ENCODE measurements around the gene ITGAD.
A peak's percentile ranks its signal among the peaks of the same experiment; 100 is the strongest.

Gene ITGAD

GRCh38 chr16:31386157-31386984 lies 6.8 kb upstream of the ITGAD start:
- Histone ChIP-seq H3K4me1 (ENCODE audit: control insufficient read depth, insufficient read depth, low read length, unreplicated experiment) (peaks cover 9% of the 10 kb centered on the region), H3K4me3 (ENCODE audit: low read depth, low read length) (no peak overlapping the region), H3K79me2 (ENCODE audit: control insufficient read depth, insufficient read depth, low read length, unreplicated experiment) (no peaks in the 10 kb centered on the region), H3K36me3 (ENCODE audit: insufficient read depth, low read length) (no peaks in the 10 kb centered on the region), H2AFZ (ENCODE audit: low read length, unreplicated experiment) (no peak overlapping the region), H3K27ac (ENCODE audit: low read depth, low read length) (peak overlapping the region; percentile 43; the same call in 1 of the 2 replicates), H3K27me3 (ENCODE audit: insufficient read depth, low read length) (peaks cover 29% of the 10 kb centered on the region)

GRCh38 chr16:31388535-31388934 lies 4.6 kb upstream of the ITGAD start:
- Histone ChIP-seq H2AFZ (ENCODE audit: low read length, unreplicated experiment) (no peak overlapping the region), H3K79me2 (ENCODE audit: control insufficient read depth, insufficient read depth, low read length, unreplicated experiment) (no peaks in the 10 kb centered on the region), H3K27ac (ENCODE audit: low read depth, low read length) (no peak overlapping the region), H3K36me3 (ENCODE audit: insufficient read depth, low read length) (no peaks in the 10 kb centered on the region), H3K4me1 (ENCODE audit: control insufficient read depth, insufficient read depth, low read length, unreplicated experiment) (peaks cover 14% of the 10 kb centered on the region), H3K4me3 (ENCODE audit: low read depth, low read length) (no peak overlapping the region), H3K27me3 (ENCODE audit: insufficient read depth, low read length) (peaks cover 26% of the 10 kb centered on the region)

- H3K27ac ChIP-seq (ENCODE audit: low read depth, low read length): no peak overlapping the region
- no peaks in the 10 kb centered on the region for H3K79me2 ChIP-seq (ENCODE audit: control insufficient read depth, insufficient read depth, low read length, unreplicated experiment)
- no peaks in the 10 kb centered on the region for H3K36me3 ChIP-seq (ENCODE audit: insufficient read depth, low read length)
- H3K4me3 ChIP-seq (ENCODE audit: low read depth, low read length): no peak overlapping the region
- H2AFZ ChIP-seq (ENCODE audit: low read length, unreplicated experiment): no peak overlapping the region
- peaks cover 26% of the 10 kb centered on the region for H3K27me3 ChIP-seq (ENCODE audit: insufficient read depth, low read length)
- H3K4me1 ChIP-seq (ENCODE audit: control insufficient read depth, insufficient read depth, low read length, unreplicated experiment): peaks cover 14% of the 10 kb centered on the region
Measured at GRCh38 chr16:31390504-31391041, 2.6 kb upstream of the ITGAD start.

GRCh38 chr16:31395647-31396046 lies 2.5 kb downstream of the ITGAD start:
- no peak overlapping the region for H3K27ac ChIP-seq (ENCODE audit: low read depth, low read length)
- H3K4me3 ChIP-seq (ENCODE audit: low read depth, low read length): no peak overlapping the region
- H2AFZ ChIP-seq (ENCODE audit: low read length, unreplicated experiment): no peak overlapping the region
- peaks cover 15% of the 10 kb centered on the region; the same call in 1 of the 2 replicates for H3K36me3 ChIP-seq (ENCODE audit: insufficient read depth, low read length)
- peaks cover 5% of the 10 kb centered on the region for H3K4me1 ChIP-seq (ENCODE audit: control insufficient read depth, insufficient read depth, low read length, unreplicated experiment)
- H3K79me2 ChIP-seq (ENCODE audit: control insufficient read depth, insufficient read depth, low read length, unreplicated experiment): no peaks in the 10 kb centered on the region
- 0 out of 2 replicates have a peak, but pooled peaks cover 4% of the 10 kb centered on the region for H3K27me3 ChIP-seq (ENCODE audit: insufficient read depth, low read length)

GRCh38 chr16:31397096-31397660 lies 4.0 kb downstream of the ITGAD start:
- Histone ChIP-seq H2AFZ (ENCODE audit: low read length, unreplicated experiment) (no peak overlapping the region), H3K79me2 (ENCODE audit: control insufficient read depth, insufficient read depth, low read length, unreplicated experiment) (no peaks in the 10 kb centered on the region), H3K27ac (ENCODE audit: low read depth, low read length) (no peak overlapping the region), H3K36me3 (ENCODE audit: insufficient read depth, low read length) (peaks cover 24% of the 10 kb centered on the region), H3K27me3 (ENCODE audit: insufficient read depth, low read length) (0 out of 2 replicates have a peak, but pooled peaks cover 4% of the 10 kb centered on the region), H3K4me1 (ENCODE audit: control insufficient read depth, insufficient read depth, low read length, unreplicated experiment) (peaks cover 5% of the 10 kb centered on the region), H3K4me3 (ENCODE audit: low read depth, low read length) (no peak overlapping the region)

- Histone ChIP-seq H2AFZ (ENCODE audit: low read length, unreplicated experiment) (no peak overlapping the region), H3K27me3 (ENCODE audit: insufficient read depth, low read length) (0 out of 2 replicates have a peak, but pooled peaks cover 4% of the 10 kb centered on the region), H3K4me3 (ENCODE audit: low read depth, low read length) (no peak overlapping the region), H3K79me2 (ENCODE audit: control insufficient read depth, insufficient read depth, low read length, unreplicated experiment) (no peaks in the 10 kb centered on the region), H3K4me1 (ENCODE audit: control insufficient read depth, insufficient read depth, low read length, unreplicated experiment) (peaks cover 9% of the 10 kb centered on the region), H3K27ac (ENCODE audit: low read depth, low read length) (no peak overlapping the region), H3K36me3 (ENCODE audit: insufficient read depth, low read length) (peaks cover 24% of the 10 kb centered on the region)
Measured at GRCh38 chr16:31397701-31398100, 4.6 kb downstream of the ITGAD start.

GRCh38 chr16:31400191-31400590 lies 7.1 kb downstream of the ITGAD start:
- Histone ChIP-seq H3K36me3 (ENCODE audit: insufficient read depth, low read length) (peaks cover 24% of the 10 kb centered on the region), H2AFZ (ENCODE audit: low read length, unreplicated experiment) (no peak overlapping the region), H3K4me1 (ENCODE audit: control insufficient read depth, insufficient read depth, low read length, unreplicated experiment) (peaks cover 13% of the 10 kb centered on the region), H3K27me3 (ENCODE audit: insufficient read depth, low read length) (no peaks in the 10 kb centered on the region), H3K27ac (ENCODE audit: low read depth, low read length) (no peak overlapping the region), H3K4me3 (ENCODE audit: low read depth, low read length) (no peak overlapping the region), H3K79me2 (ENCODE audit: control insufficient read depth, insufficient read depth, low read length, unreplicated experiment) (peaks cover 16% of the 10 kb centered on the region)

- Histone ChIP-seq H2AFZ (ENCODE audit: low read length, unreplicated experiment) (no peak overlapping the region), H3K27me3 (ENCODE audit: insufficient read depth, low read length) (no peaks in the 10 kb centered on the region), H3K4me3 (ENCODE audit: low read depth, low read length) (no peak overlapping the region), H3K36me3 (ENCODE audit: insufficient read depth, low read length) (peaks cover 24% of the 10 kb centered on the region), H3K27ac (ENCODE audit: low read depth, low read length) (no peak overlapping the region), H3K79me2 (ENCODE audit: control insufficient read depth, insufficient read depth, low read length, unreplicated experiment) (peaks cover 16% of the 10 kb centered on the region), H3K4me1 (ENCODE audit: control insufficient read depth, insufficient read depth, low read length, unreplicated experiment) (peaks cover 13% of the 10 kb centered on the region)
Measured at GRCh38 chr16:31401436-31401835, 8.3 kb downstream of the ITGAD start.

GRCh38 chr16:31402687-31403086 lies 9.6 kb downstream of the ITGAD start:
- H3K27me3 ChIP-seq (ENCODE audit: insufficient read depth, low read length): no peaks in the 10 kb centered on the region
- H2AFZ ChIP-seq (ENCODE audit: low read length, unreplicated experiment): no peak overlapping the region
- peaks cover 24% of the 10 kb centered on the region for H3K36me3 ChIP-seq (ENCODE audit: insufficient read depth, low read length)
- peak overlapping the region; percentile 14; the same call in 1 of the 2 replicates for H3K27ac ChIP-seq (ENCODE audit: low read depth, low read length)
- H3K4me3 ChIP-seq (ENCODE audit: low read depth, low read length): no peak overlapping the region; the same call in 1 of the 2 replicates
- H3K79me2 ChIP-seq (ENCODE audit: control insufficient read depth, insufficient read depth, low read length, unreplicated experiment): peaks cover 16% of the 10 kb centered on the region
- peaks cover 13% of the 10 kb centered on the region for H3K4me1 ChIP-seq (ENCODE audit: control insufficient read depth, insufficient read depth, low read length, unreplicated experiment)

GRCh38 chr16:31403590-31404352 lies 10.6 kb downstream of the ITGAD start:
- Histone ChIP-seq H2AFZ (ENCODE audit: low read length, unreplicated experiment) (no peak overlapping the region), H3K27ac (ENCODE audit: low read depth, low read length) (peak overlapping the region; percentile 21; the same call in 1 of the 2 replicates), H3K79me2 (ENCODE audit: control insufficient read depth, insufficient read depth, low read length, unreplicated experiment) (peaks cover 16% of the 10 kb centered on the region), H3K4me3 (ENCODE audit: low read depth, low read length) (peak overlapping the region; percentile 82), H3K27me3 (ENCODE audit: insufficient read depth, low read length) (peaks cover 4% of the 10 kb centered on the region; the same call in 1 of the 2 replicates), H3K4me1 (ENCODE audit: control insufficient read depth, insufficient read depth, low read length, unreplicated experiment) (peaks cover 13% of the 10 kb centered on the region), H3K36me3 (ENCODE audit: insufficient read depth, low read length) (peaks cover 21% of the 10 kb centered on the region)
